Glutamatergic neuron (in vitro differentiated cells): ENCODE data around the gene ABHD12. TPM values are rescaled to one million over a fixed set of nuclear protein-coding genes. Genes with fewer than 3 reads are reported as not detected.
"Not testable (repeated sequence)": the region's sequence is repeated elsewhere in the genome, so short reads cannot be mapped to it uniquely, and the experiment has no call there.

Experiments
- DNase-seq: peaks from one replicate; pipeline ENCODE4 v3.0.0; 2022
- H3K27ac Mint-ChIP-seq: one replicate; pipeline ENCODE4 v1.8.0; 2020; ENCODE audit warnings: mild to moderate bottlenecking, mixed read lengths, inconsistent platforms; ENCODE audit not compliant: unreplicated experiment
- H3K27me3 Mint-ChIP-seq: one replicate; pipeline ENCODE4 v1.8.0; 2020; ENCODE audit warnings: mild to moderate bottlenecking, moderate library complexity, mixed read lengths, inconsistent platforms; ENCODE audit not compliant: unreplicated experiment
- H3K36me3 Mint-ChIP-seq: one replicate; pipeline ENCODE4 v1.8.0; 2020; ENCODE audit warnings: mild to moderate bottlenecking, mixed read lengths, inconsistent platforms; ENCODE audit not compliant: unreplicated experiment
- H3K4me1 Mint-ChIP-seq: one replicate; pipeline ENCODE4 v1.8.0; 2020; ENCODE audit warnings: mild to moderate bottlenecking, low read depth, mixed read lengths, inconsistent platforms; ENCODE audit not compliant: unreplicated experiment
- H3K4me3 Mint-ChIP-seq: one replicate; pipeline ENCODE4 v1.8.0; 2020; ENCODE audit warnings: mild to moderate bottlenecking, mixed read lengths, inconsistent platforms; ENCODE audit not compliant: unreplicated experiment
- H3K9me3 Mint-ChIP-seq: one replicate; pipeline ENCODE4 v1.8.0; 2020; ENCODE audit warnings: mild to moderate bottlenecking, moderate library complexity, mixed read lengths, inconsistent platforms; ENCODE audit not compliant: unreplicated experiment
- CTCF ChIP-seq: fragments of 200-600 bp; sonication (generic); IDR thresholded peaks from one replicate; pipeline ENCODE4 v1.5.0; 2021; ENCODE audit not compliant: partially characterized antibody, unreplicated experiment
- total RNA-seq: library from RNA; stranded (reverse); fragmentation: NEBNext Ultra II Directional; extraction: Animal tissue kit (Norgen Biotek cat#: 25700); gene quantifications from one replicate; pipeline ENCODE4 v1.2.1, GENCODE V29; 2021; ENCODE audit not compliant: unreplicated experiment

ABHD12 gene
- total RNA-seq, 1 donor from 2014 or later: 101 TPM

DNA sequence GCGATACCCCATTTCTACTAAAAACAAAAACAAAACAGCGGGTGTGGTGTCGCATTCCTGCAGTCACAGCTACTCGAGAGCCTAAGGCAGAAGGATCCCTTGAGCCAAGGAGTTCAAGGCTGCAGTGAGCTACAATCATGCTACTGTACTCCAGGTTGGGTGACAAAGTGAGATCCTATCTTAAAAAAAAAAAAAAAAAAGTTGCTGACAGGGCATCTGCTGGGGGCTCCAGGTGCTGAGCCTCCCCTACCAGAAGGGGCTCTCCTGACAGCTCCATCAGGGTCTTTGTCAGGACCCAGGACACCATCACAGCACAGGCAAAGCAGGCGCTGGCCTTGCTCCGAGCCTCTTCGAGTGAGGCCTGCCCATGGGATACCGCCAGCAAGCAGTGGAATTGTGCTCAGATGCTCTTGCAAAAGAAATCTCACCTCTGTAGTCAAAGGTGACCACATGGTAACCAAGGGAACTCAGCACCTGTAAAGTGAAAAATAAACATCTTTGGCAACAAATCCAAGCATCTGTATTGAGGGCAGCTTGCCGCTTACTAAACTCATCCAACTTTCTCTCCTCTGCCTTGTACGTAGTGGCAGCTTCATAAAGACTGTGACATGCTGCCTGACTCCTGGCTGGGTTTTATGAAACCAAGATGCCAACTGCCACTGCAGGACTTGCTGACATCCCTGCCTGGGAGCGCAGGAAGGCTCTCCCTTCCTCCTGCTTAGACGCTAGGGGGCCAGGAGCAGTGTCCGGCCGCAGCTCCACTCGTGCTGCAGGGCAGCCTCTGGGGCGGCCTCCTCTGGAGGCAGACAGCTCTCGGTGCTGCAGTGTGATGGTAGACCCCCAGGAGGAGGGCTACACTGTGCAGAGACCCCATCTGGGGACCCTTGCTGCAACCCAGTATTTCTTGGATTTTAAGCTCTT, 75.9 kb downstream of the ABHD12 start:
- Mint-ChIP-seq H3K27ac (peak overlapping the region; percentile 88), H3K4me3 (peak overlapping the region; percentile 42), H3K4me1 (peaks cover 56% of the 10 kb centered on the region), H3K36me3 (peaks cover 14% of the 10 kb centered on the region), H3K27me3 (peaks cover 24% of the 10 kb centered on the region), H3K9me3 (peaks cover 29% of the 10 kb centered on the region)
- TF ChIP-seq CTCF: peak; percentile 26
- peak; percentile 46 for DNase-seq

GRCh38 chr20:25313593-25313992, 77.0 kb downstream of the ABHD12 start:
- DNase-seq: no peak
- H3K36me3 Mint-ChIP-seq: peaks cover 14% of the 10 kb centered on the region
- peaks cover 31% of the 10 kb centered on the region for H3K9me3 Mint-ChIP-seq

DNA sequence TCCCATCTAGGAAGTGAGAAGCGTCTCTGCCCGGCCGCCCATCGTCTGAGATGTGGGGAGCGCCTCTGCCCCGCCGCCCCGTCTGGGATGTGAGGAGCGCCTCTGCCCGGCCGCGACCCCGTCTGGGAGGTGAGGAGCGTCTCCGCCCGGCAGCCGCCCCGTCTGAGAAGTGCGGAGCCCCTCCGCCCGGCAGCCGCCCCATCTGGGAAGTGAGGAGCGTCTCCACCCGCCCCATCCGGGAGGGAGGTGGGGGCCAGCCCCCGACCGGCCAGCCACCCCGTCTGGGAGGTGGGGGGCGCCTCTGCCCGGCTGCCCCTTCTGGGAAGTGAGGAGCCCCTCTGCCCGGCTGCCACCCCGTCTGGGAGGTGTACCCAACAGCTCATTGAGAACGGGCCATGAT, 77.9 kb downstream of the ABHD12 start:
- peaks cover 29% of the 10 kb centered on the region for H3K9me3 Mint-ChIP-seq
- H3K4me1 Mint-ChIP-seq: peaks cover 49% of the 10 kb centered on the region
- not testable (repeated sequence) for H3K27ac Mint-ChIP-seq, H3K4me3 Mint-ChIP-seq, DNase-seq
- H3K36me3 Mint-ChIP-seq: peaks cover 14% of the 10 kb centered on the region
- peaks cover 22% of the 10 kb centered on the region for H3K27me3 Mint-ChIP-seq

More at GRCh38 chr20:25313593-25313992, 77.0 kb downstream of the ABHD12 start:
- Mint-ChIP-seq H3K27ac (peak overlapping the region; percentile 86), H3K4me1 (peaks cover 56% of the 10 kb centered on the region), H3K4me3 (no peak overlapping the region), H3K27me3 (peaks cover 22% of the 10 kb centered on the region)
- no peak for TF ChIP-seq CTCF

DNA sequence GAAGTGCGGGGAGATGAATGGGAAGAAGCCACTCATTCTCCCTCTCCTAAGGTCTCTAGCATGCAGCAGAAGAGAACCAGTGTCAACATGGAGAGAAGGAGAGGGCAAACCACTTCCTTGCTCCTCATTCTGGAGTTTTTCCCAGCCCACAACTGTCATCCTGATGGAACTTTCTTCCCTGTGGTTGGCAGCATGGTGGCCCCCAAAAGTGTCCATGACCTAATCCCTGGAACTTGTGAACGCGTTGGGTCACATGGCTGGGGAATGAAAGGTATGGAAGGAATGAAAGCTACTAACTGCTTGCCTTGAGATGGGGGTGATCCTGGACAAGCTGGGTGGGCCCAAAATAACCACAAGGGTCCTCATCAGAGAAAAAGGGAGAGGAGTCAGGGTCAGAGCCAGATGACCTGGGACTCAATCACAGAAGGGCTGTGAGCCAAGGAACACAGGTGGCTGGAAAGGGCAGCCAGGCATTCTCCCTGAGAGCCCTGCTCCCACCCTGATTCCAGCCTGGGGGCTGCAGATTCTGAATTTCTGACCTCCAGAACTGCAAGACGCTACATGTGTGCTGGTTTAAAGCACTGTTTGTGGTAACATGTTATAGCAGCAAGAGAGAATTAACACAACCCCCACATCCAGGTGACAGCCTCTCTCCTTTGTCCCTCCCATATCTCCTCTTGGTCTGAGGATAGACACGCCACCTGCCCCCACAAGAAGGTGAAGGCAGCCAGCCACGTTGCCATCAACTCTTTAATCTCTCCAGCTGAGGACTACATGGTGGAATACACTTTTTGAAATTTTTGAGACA, 79.5 kb downstream of the ABHD12 start:
- no peak for DNase-seq
- Mint-ChIP-seq H3K27me3 (peaks cover 18% of the 10 kb centered on the region), H3K27ac (peak overlapping the region; percentile 100), H3K4me3 (peak overlapping the region; percentile 91), H3K9me3 (peaks cover 26% of the 10 kb centered on the region), H3K4me1 (peaks cover 42% of the 10 kb centered on the region), H3K36me3 (peaks cover 14% of the 10 kb centered on the region)
- TF ChIP-seq CTCF: no peak

DNA sequence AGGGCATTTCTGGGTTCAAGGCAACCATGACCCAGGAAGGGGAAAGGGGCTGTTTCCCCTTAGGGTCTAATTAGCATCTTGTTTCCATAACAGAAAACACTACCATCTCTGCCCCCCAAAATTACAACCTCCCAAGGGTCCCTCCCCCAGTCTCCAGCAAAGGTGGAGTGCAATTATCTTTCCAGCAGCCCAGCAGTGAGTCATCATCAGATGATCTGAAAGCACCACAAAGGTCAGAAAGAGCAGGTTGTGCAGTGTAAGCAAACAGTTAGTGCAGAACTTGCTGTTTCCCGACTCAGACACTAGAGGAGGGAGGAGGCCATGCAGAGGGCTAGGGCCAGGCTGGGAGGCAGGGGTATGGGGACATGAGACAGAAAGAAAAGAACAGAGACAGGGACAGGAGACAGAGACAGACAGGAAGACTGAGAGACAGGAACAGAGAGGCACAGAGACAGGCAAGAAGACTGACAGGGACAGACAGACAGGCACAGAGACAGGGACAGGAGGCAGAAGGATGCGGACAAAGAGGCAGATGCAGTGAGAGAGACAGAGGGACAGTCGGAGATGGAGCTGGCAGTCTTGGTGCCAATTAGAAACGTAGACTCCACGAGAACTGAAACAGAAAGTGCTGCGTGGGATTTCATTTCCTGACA, 80.2 kb downstream of the ABHD12 start:
- Mint-ChIP-seq H3K36me3 (peaks cover 10% of the 10 kb centered on the region), H3K4me3 (peak overlapping the region; percentile 91), H3K27ac (peak overlapping the region; percentile 100), H3K4me1 (peaks cover 36% of the 10 kb centered on the region), H3K27me3 (peaks cover 15% of the 10 kb centered on the region), H3K9me3 (peaks cover 23% of the 10 kb centered on the region)
- TF ChIP-seq CTCF: peak; percentile 24
- peak; percentile 63 for DNase-seq
